HEK293 (cell line): ENCODE data around the gene FAM131B.

Source experiments
- GLI2 ChIP-seq: fragments of 450-650 bp; formaldehyde crosslinking; IDR thresholded peaks from 2 replicates; pipeline ENCODE4; 2017; ENCODE audit warnings: missing biosample characterization, missing genetic modification characterization, low read depth, borderline replicate concordance
- GLIS2 ChIP-seq: fragments of 450-650 bp; formaldehyde crosslinking; IDR thresholded peaks from 2 replicates; pipeline ENCODE4 v1.5.1; 2016; ENCODE audit warnings: missing biosample characterization, missing genetic modification characterization
- HOXA7 ChIP-seq: sonication (generic); formaldehyde crosslinking; IDR thresholded peaks from 2 replicates; pipeline ENCODE4 v1.8.1; 2022; ENCODE audit warnings: missing genetic modification reagents, borderline replicate concordance
- KLF8 ChIP-seq: fragments of 450-650 bp; formaldehyde crosslinking; IDR thresholded peaks from 2 replicates; pipeline ENCODE4 v1.5.1; 2016; ENCODE audit warnings: missing biosample characterization, missing genetic modification characterization
- SCRT2 ChIP-seq: fragments of 450-650 bp; formaldehyde crosslinking; IDR thresholded peaks from 2 replicates; pipeline ENCODE4 v1.5.1; 2016; ENCODE audit warnings: missing biosample characterization, missing genetic modification characterization
- YY1 ChIP-seq: fragments of 450-650 bp; formaldehyde crosslinking; IDR thresholded peaks from 2 replicates; pipeline ENCODE4 v1.5.1; 2018; ENCODE audit warnings: missing biosample characterization, missing genetic modification characterization
- ZFHX2 ChIP-seq: fragments of 450-650 bp; formaldehyde crosslinking; conservative IDR thresholded peaks from 2 replicates; pipeline ENCODE4 v1.5.1; 2016; ENCODE audit warnings: missing biosample characterization, missing genetic modification characterization
- ZIC2 ChIP-seq: fragments of 450-650 bp; formaldehyde crosslinking; IDR thresholded peaks from 2 replicates; pipeline ENCODE4 v1.5.1; 2016; ENCODE audit warnings: missing biosample characterization, missing genetic modification characterization
- ZNF133 ChIP-seq: fragments of 450-650 bp; formaldehyde crosslinking; IDR thresholded peaks from 2 replicates; pipeline ENCODE4 v1.5.1; 2016; ENCODE audit warnings: missing biosample characterization, missing genetic modification characterization
- ZNF146 ChIP-seq: fragments of 450-650 bp; formaldehyde crosslinking; IDR thresholded peaks from 2 replicates; pipeline ENCODE4 v1.5.1; 2016; ENCODE audit warnings: missing biosample characterization, missing genetic modification characterization
- ZNF16 ChIP-seq: fragments of 450-650 bp; formaldehyde crosslinking; IDR thresholded peaks from 2 replicates; pipeline ENCODE4 v1.5.1; 2016; ENCODE audit warnings: low read depth, missing biosample characterization, missing genetic modification characterization
- ZNF221 ChIP-seq: fragments of 450-650 bp; formaldehyde crosslinking; IDR thresholded peaks from 2 replicates; pipeline ENCODE4 v1.5.1; 2017; ENCODE audit warnings: missing biosample characterization, missing genetic modification characterization, borderline replicate concordance
- ZNF335 ChIP-seq: fragments of 450-650 bp; formaldehyde crosslinking; conservative IDR thresholded peaks from 2 replicates; pipeline ENCODE4 v1.5.1; 2016; ENCODE audit warnings: missing biosample characterization, missing genetic modification characterization
- ZNF350 ChIP-seq: fragments of 450-650 bp; formaldehyde crosslinking; IDR thresholded peaks from 2 replicates; pipeline ENCODE4 v1.5.0; 2017; ENCODE audit warnings: missing biosample characterization, mild to moderate bottlenecking, missing genetic modification characterization
- ZNF394 ChIP-seq: fragments of 450-650 bp; formaldehyde crosslinking; IDR thresholded peaks from 2 replicates; pipeline ENCODE4 v1.5.1; 2016; ENCODE audit warnings: missing biosample characterization, missing genetic modification characterization, mild to moderate bottlenecking, moderate library complexity, borderline replicate concordance
- ZNF514 ChIP-seq: fragments of 450-650 bp; formaldehyde crosslinking; IDR thresholded peaks from 2 replicates; pipeline ENCODE4 v1.5.1; 2016; ENCODE audit warnings: missing biosample characterization, missing genetic modification characterization
- ZNF544 ChIP-seq: fragments of 450-650 bp; formaldehyde crosslinking; IDR thresholded peaks from 2 replicates; pipeline ENCODE4 v1.5.0; 2017; ENCODE audit warnings: missing biosample characterization, missing genetic modification characterization
- ZNF555 ChIP-seq: fragments of 450-650 bp; formaldehyde crosslinking; conservative IDR thresholded peaks from 2 replicates; pipeline ENCODE4 v1.5.1; 2017; ENCODE audit warnings: missing biosample characterization, mild to moderate bottlenecking, missing genetic modification characterization, inconsistent platforms
- ZNF558 ChIP-seq: fragments of 450-650 bp; formaldehyde crosslinking; IDR thresholded peaks from 2 replicates; pipeline ENCODE4 v1.5.1; 2016; ENCODE audit warnings: missing biosample characterization, missing genetic modification characterization
- ZNF600 ChIP-seq: fragments of 450-650 bp; formaldehyde crosslinking; IDR thresholded peaks from 2 replicates; pipeline ENCODE4 v1.5.1; 2016; ENCODE audit warnings: missing biosample characterization, missing genetic modification characterization
- ZNF645 ChIP-seq: fragments of 450-650 bp; formaldehyde crosslinking; IDR thresholded peaks from 2 replicates; pipeline ENCODE4; 2016; ENCODE audit warnings: missing biosample characterization, missing genetic modification characterization
- ZNF830 ChIP-seq: fragments of 450-650 bp; IDR thresholded peaks from 2 replicates; pipeline ENCODE4 v1.5.0; 2018; ENCODE audit warnings: missing biosample characterization, missing genetic modification characterization, low read depth, mild to moderate bottlenecking, moderate library complexity
- ZNF843 ChIP-seq: fragments of 450-650 bp; formaldehyde crosslinking; IDR thresholded peaks from 2 replicates; pipeline ENCODE4 v1.5.1; 2016; ENCODE audit warnings: missing biosample characterization, missing genetic modification characterization
- TF ChIP-seq, protein P1 (sequence below): fragments of 450-650 bp; formaldehyde crosslinking; conservative IDR thresholded peaks from 2 replicates; pipeline ENCODE4 v1.5.1; 2016; ENCODE audit warnings: low read depth, missing biosample characterization, missing genetic modification characterization
- TF ChIP-seq, protein P2 (sequence below): fragments of 450-650 bp; formaldehyde crosslinking; optimal IDR thresholded peaks from 2 replicates; pipeline ENCODE3; 2016; ENCODE audit warnings: missing biosample characterization, mild to moderate bottlenecking, missing genetic modification characterization
- TF ChIP-seq, protein P3 (sequence below): fragments of 450-650 bp; formaldehyde crosslinking; IDR thresholded peaks from 2 replicates; pipeline ENCODE4 v1.5.1; 2017; ENCODE audit warnings: missing biosample characterization, missing genetic modification characterization
- TF ChIP-seq, protein P4 (sequence below): fragments of 450-650 bp; IDR thresholded peaks from 2 replicates; pipeline ENCODE4 v1.5.1; 2018; ENCODE audit warnings: missing biosample characterization, missing genetic modification characterization
- TF ChIP-seq, protein P5 (sequence below): fragments of 450-650 bp; formaldehyde crosslinking; conservative IDR thresholded peaks from 2 replicates; pipeline ENCODE4 v1.5.1; 2016; ENCODE audit warnings: low read depth, missing biosample characterization, missing genetic modification characterization

The FAM131B gene

DNA sequence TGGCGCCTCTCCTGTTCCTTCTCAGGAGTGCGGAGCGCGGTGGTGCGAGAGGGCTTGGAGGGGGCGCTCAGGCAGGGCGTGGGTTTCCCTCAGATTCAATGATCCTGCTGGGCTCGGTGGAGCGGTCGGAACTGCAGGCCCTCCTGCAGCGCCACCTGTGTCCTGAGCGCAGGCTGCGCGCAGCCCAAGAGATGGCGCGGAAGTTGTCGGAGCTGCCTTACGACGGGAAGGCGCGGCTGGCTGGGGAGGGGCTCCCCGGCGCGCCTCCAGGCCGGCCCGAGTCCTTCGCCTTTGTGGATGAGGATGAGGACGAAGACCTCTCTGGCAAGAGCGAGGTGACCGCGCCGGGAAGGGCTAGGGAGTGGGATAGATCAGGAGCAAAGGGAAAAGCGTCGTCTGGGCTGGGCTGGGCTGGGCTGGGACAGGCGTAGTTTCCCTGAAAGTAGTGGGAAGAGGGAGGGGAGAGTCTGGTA is 17.0 kb downstream of the FAM131B start (continued):
- TF ChIP-seq ZFHX2 (tag by site-specific recombination) (peak; percentile 56; the same call in 1 of the 2 replicates), ZNF843 (tag by site-specific recombination) (no peak), ZNF514 (tag by site-specific recombination) (no peak), HOXA7 (CRISPR knock-in tag) (no peak), ZNF146 (tag by site-specific recombination) (no peak), ZNF221 (tag by site-specific recombination) (no peak), GLI2 (tag by site-specific recombination) (no peak), GLIS2 (tag by site-specific recombination) (peak; percentile 87), KLF8 (tag by site-specific recombination) (no peak), ZNF830 (tag by site-specific recombination) (no peak), ZNF544 (tag by site-specific recombination) (no peak), ZIC2 (tag by site-specific recombination) (peak; percentile 88), ZNF555 (tag by site-specific recombination) (no peak), SCRT2 (tag by site-specific recombination) (peak; percentile 67), ZNF350 (no peak), YY1 (no peak), ZNF16 (tag by site-specific recombination) (no peak), ZNF394 (tag by site-specific recombination) (no peak), ZNF335 (peak; percentile 79), ZNF558 (tag by site-specific recombination) (no peak), ZNF133 (tag by site-specific recombination) (no peak), ZNF600 (tag by site-specific recombination) (peak; percentile 94), ZNF645 (tag by site-specific recombination) (no peak)
- TF ChIP-seq, protein P1, sequence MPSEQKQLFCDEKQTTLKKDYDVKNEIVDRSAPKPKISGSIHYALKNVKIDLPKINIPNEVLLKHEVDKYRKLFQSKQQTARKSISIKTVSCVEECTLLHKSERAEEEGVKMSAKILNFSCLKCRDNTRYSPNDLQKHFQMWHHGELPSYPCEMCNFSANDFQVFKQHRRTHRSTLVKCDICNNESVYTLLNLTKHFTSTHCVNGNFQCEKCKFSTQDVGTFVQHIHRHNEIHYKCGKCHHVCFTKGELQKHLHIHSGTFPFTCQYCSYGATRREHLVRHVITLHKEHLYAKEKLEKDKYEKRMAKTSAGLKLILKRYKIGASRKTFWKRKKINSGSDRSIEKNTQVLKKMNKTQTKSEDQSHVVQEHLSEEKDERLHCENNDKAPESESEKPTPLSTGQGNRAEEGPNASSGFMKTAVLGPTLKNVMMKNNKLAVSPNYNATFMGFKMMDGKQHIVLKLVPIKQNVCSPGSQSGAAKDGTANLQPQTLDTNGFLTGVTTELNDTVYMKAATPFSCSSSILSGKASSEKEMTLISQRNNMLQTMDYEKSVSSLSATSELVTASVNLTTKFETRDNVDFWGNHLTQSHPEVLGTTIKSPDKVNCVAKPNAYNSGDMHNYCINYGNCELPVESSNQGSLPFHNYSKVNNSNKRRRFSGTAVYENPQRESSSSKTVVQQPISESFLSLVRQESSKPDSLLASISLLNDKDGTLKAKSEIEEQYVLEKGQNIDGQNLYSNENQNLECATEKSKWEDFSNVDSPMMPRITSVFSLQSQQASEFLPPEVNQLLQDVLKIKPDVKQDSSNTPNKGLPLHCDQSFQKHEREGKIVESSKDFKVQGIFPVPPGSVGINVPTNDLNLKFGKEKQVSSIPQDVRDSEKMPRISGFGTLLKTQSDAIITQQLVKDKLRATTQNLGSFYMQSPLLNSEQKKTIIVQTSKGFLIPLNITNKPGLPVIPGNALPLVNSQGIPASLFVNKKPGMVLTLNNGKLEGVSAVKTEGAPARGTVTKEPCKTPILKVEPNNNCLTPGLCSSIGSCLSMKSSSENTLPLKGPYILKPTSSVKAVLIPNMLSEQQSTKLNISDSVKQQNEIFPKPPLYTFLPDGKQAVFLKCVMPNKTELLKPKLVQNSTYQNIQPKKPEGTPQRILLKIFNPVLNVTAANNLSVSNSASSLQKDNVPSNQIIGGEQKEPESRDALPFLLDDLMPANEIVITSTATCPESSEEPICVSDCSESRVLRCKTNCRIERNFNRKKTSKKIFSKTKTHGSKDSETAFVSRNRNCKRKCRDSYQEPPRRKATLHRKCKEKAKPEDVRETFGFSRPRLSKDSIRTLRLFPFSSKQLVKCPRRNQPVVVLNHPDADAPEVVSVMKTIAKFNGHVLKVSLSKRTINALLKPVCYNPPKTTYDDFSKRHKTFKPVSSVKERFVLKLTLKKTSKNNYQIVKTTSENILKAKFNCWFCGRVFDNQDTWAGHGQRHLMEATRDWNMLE (tag by site-specific recombination) = 0 out of 2 replicates have a peak, but pooled peaks have one; percentile 26
- TF ChIP-seq, protein P2, sequence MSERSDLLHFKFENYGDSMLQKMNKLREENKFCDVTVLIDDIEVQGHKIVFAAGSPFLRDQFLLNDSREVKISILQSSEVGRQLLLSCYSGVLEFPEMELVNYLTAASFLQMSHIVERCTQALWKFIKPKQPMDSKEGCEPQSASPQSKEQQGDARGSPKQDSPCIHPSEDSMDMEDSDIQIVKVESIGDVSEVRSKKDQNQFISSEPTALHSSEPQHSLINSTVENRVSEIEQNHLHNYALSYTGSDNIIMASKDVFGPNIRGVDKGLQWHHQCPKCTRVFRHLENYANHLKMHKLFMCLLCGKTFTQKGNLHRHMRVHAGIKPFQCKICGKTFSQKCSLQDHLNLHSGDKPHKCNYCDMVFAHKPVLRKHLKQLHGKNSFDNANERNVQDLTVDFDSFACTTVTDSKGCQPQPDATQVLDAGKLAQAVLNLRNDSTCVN = peak; percentile 80
- TF ChIP-seq, protein P3, sequence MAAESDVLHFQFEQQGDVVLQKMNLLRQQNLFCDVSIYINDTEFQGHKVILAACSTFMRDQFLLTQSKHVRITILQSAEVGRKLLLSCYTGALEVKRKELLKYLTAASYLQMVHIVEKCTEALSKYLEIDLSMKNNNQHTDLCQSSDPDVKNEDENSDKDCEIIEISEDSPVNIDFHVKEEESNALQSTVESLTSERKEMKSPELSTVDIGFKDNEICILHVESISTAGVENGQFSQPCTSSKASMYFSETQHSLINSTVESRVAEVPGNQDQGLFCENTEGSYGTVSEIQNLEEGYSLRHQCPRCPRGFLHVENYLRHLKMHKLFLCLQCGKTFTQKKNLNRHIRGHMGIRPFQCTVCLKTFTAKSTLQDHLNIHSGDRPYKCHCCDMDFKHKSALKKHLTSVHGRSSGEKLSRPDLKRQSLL (tag by site-specific recombination) = no peak
- TF ChIP-seq, protein P4, sequence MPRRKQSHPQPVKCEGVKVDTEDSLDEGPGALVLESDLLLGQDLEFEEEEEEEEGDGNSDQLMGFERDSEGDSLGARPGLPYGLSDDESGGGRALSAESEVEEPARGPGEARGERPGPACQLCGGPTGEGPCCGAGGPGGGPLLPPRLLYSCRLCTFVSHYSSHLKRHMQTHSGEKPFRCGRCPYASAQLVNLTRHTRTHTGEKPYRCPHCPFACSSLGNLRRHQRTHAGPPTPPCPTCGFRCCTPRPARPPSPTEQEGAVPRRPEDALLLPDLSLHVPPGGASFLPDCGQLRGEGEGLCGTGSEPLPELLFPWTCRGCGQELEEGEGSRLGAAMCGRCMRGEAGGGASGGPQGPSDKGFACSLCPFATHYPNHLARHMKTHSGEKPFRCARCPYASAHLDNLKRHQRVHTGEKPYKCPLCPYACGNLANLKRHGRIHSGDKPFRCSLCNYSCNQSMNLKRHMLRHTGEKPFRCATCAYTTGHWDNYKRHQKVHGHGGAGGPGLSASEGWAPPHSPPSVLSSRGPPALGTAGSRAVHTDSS = no peak
- TF ChIP-seq, protein P5, sequence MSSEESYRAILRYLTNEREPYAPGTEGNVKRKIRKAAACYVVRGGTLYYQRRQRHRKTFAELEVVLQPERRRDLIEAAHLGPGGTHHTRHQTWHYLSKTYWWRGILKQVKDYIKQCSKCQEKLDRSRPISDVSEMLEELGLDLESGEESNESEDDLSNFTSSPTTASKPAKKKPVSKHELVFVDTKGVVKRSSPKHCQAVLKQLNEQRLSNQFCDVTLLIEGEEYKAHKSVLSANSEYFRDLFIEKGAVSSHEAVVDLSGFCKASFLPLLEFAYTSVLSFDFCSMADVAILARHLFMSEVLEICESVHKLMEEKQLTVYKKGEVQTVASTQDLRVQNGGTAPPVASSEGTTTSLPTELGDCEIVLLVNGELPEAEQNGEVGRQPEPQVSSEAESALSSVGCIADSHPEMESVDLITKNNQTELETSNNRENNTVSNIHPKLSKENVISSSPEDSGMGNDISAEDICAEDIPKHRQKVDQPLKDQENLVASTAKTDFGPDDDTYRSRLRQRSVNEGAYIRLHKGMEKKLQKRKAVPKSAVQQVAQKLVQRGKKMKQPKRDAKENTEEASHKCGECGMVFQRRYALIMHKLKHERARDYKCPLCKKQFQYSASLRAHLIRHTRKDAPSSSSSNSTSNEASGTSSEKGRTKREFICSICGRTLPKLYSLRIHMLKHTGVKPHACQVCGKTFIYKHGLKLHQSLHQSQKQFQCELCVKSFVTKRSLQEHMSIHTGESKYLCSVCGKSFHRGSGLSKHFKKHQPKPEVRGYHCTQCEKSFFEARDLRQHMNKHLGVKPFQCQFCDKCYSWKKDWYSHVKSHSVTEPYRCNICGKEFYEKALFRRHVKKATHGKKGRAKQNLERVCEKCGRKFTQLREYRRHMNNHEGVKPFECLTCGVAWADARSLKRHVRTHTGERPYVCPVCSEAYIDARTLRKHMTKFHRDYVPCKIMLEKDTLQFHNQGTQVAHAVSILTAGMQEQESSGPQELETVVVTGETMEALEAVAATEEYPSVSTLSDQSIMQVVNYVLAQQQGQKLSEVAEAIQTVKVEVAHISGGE (tag by site-specific recombination) = 0 out of 2 replicates have a peak, but pooled peaks have one; percentile 18
